Ectodermal cell (in vitro differentiated cells): ENCODE results near the gene RAPGEF4.

Experiments
- H3K27ac ChIP-seq: 2 replicates; pipeline ENCODE4 v1.7.0; 2013; ENCODE audit warnings: mild to moderate bottlenecking, low read depth, low read length; ENCODE audit not compliant: insufficient read depth, poor library complexity, severe bottlenecking
- H3K27me3 ChIP-seq: 2 replicates; pipeline ENCODE4 v1.7.0; 2013; ENCODE audit warnings: mild to moderate bottlenecking, low read length; ENCODE audit not compliant: insufficient read depth, control insufficient read depth, poor library complexity, severe bottlenecking
- H3K36me3 ChIP-seq: one replicate; pipeline ENCODE4 v1.7.0; 2013; ENCODE audit warnings: low read length; ENCODE audit not compliant: control insufficient read depth, insufficient read depth
- H3K4me1 ChIP-seq: one replicate; pipeline ENCODE4 v1.7.0; 2013; ENCODE audit warnings: low read length; ENCODE audit not compliant: control insufficient read depth, insufficient read depth
- H3K4me3 ChIP-seq: 2 replicates; pipeline ENCODE4 v1.7.0; 2013; ENCODE audit warnings: low read depth, low read length, control low read depth; ENCODE audit not compliant: insufficient read depth
- H3K9me3 ChIP-seq: 2 replicates; pipeline ENCODE4 v1.7.0; 2013; ENCODE audit warnings: mild to moderate bottlenecking, low read length, moderate library complexity; ENCODE audit not compliant: control insufficient read depth
- WGBS, 2 experiments: methylation state at CpG; one replicate each; pipeline ENCODE4 v1.1.7; 2013; ENCODE audit warnings: missing lambda C conversion rate in 2 of 2; 5-methylcytosine and 5-hydroxymethylcytosine counted together

The RAPGEF4 gene

GRCh38 chr2:172708247-172708646, 27.4 kb upstream of the RAPGEF4 start:
- H3K9me3 ChIP-seq, result no peaks in the 10 kb centered on the region
- no peaks in the 10 kb centered on the region for H3K36me3 ChIP-seq
- no peak overlapping the region for H3K27ac ChIP-seq
- H3K4me3 ChIP-seq, result no peak overlapping the region
- H3K27me3 ChIP-seq, result no peaks in the 10 kb centered on the region
- WGBS, 2 experiments, result 86 to 90% methylated on average over 1 to 2 of the region's 2 CpGs
- no peaks in the 10 kb centered on the region for H3K4me1 ChIP-seq

- 84 to 90% methylated on average over 10 to 11 of the region's 11 CpGs for WGBS, 2 experiments
- Histone ChIP-seq H3K27me3 (no peaks in the 10 kb centered on the region), H3K9me3 (no peaks in the 10 kb centered on the region), H3K36me3 (no peaks in the 10 kb centered on the region), H3K4me3 (no peak overlapping the region), H3K4me1 (no peaks in the 10 kb centered on the region), H3K27ac (no peak overlapping the region)
Measured at GRCh38 chr2:172709566-172710291, 25.9 kb upstream of the RAPGEF4 start.

- no peak overlapping the region for H3K27ac ChIP-seq
- WGBS, 2 experiments, result 44 to 48% methylated on average over 2 of the region's 2 CpGs
- no peaks in the 10 kb centered on the region for H3K36me3 ChIP-seq
Measured at GRCh38 chr2:172710584-172711047, 25.0 kb upstream of the RAPGEF4 start.

GRCh38 chr2:172711110-172711509, 24.5 kb upstream of the RAPGEF4 start:
- WGBS, 2 experiments, result no CpG with 5 or more reads among the region's 1 CpG
- Histone ChIP-seq H3K4me3 (no peak overlapping the region), H3K27me3 (no peaks in the 10 kb centered on the region), H3K9me3 (no peaks in the 10 kb centered on the region), H3K4me1 (no peaks in the 10 kb centered on the region), H3K27ac (no peak overlapping the region), H3K36me3 (no peaks in the 10 kb centered on the region)

More at GRCh38 chr2:172710584-172711047, 25.0 kb upstream of the RAPGEF4 start:
- H3K27me3 ChIP-seq, result no peaks in the 10 kb centered on the region
- H3K4me3 ChIP-seq, result no peak overlapping the region
- H3K9me3 ChIP-seq, result no peaks in the 10 kb centered on the region
- no peaks in the 10 kb centered on the region for H3K4me1 ChIP-seq

- H3K36me3 ChIP-seq, result no peaks in the 10 kb centered on the region
- no peaks in the 10 kb centered on the region for H3K9me3 ChIP-seq
- H3K27me3 ChIP-seq, result no peaks in the 10 kb centered on the region
- no peak overlapping the region for H3K4me3 ChIP-seq
- WGBS, 2 experiments, result 94 to 96% methylated on average over 13 of the region's 13 CpGs
- H3K27ac ChIP-seq, result no peak overlapping the region
- no peaks in the 10 kb centered on the region for H3K4me1 ChIP-seq
Measured at GRCh38 chr2:172712251-172712650, 23.4 kb upstream of the RAPGEF4 start.

GRCh38 chr2:172713365-172713875, 22.2 kb upstream of the RAPGEF4 start:
- Histone ChIP-seq H3K4me1 (no peaks in the 10 kb centered on the region), H3K4me3 (no peak overlapping the region), H3K36me3 (no peaks in the 10 kb centered on the region), H3K27ac (no peak overlapping the region), H3K27me3 (no peaks in the 10 kb centered on the region), H3K9me3 (no peaks in the 10 kb centered on the region)
- WGBS, 2 experiments, result 93 to 94% methylated on average over 16 of the region's 16 CpGs

GRCh38 chr2:172722481-172722880, 13.2 kb upstream of the RAPGEF4 start:
- Histone ChIP-seq H3K27me3 (no peaks in the 10 kb centered on the region), H3K4me1 (peaks cover 7% of the 10 kb centered on the region), H3K36me3 (no peaks in the 10 kb centered on the region), H3K9me3 (no peaks in the 10 kb centered on the region), H3K4me3 (no peak overlapping the region), H3K27ac (no peak overlapping the region)
- WGBS, 2 experiments, result 93 to 100% methylated on average over 2 of the region's 2 CpGs

- H3K27me3 ChIP-seq, result no peaks in the 10 kb centered on the region
- H3K4me1 ChIP-seq, result peaks cover 7% of the 10 kb centered on the region
- H3K27ac ChIP-seq, result no peak overlapping the region
- no peaks in the 10 kb centered on the region for H3K9me3 ChIP-seq
- H3K4me3 ChIP-seq, result no peak overlapping the region
- H3K36me3 ChIP-seq, result no peaks in the 10 kb centered on the region
Measured at GRCh38 chr2:172723286-172723685, 12.4 kb upstream of the RAPGEF4 start.

- Histone ChIP-seq H3K4me1 (peaks cover 7% of the 10 kb centered on the region), H3K36me3 (no peaks in the 10 kb centered on the region)
- 89 to 93% methylated on average over 4 of the region's 4 CpGs for WGBS, 2 experiments
Measured at GRCh38 chr2:172724724-172725123, 10.9 kb upstream of the RAPGEF4 start.

GRCh38 chr2:172725284-172725683, 10.4 kb upstream of the RAPGEF4 start:
- no peaks in the 10 kb centered on the region for H3K9me3 ChIP-seq
- no peak overlapping the region for H3K4me3 ChIP-seq
- H3K36me3 ChIP-seq, result no peaks in the 10 kb centered on the region
- peaks cover 7% of the 10 kb centered on the region for H3K4me1 ChIP-seq
- H3K27me3 ChIP-seq, result no peaks in the 10 kb centered on the region
- no peak overlapping the region for H3K27ac ChIP-seq
- 95 to 98% methylated on average over 1 to 2 of the region's 2 CpGs for WGBS, 2 experiments

More at GRCh38 chr2:172724724-172725123, 10.9 kb upstream of the RAPGEF4 start:
- Histone ChIP-seq H3K27me3 (no peaks in the 10 kb centered on the region), H3K27ac (no peak overlapping the region), H3K4me3 (no peak overlapping the region), H3K9me3 (no peaks in the 10 kb centered on the region)
